GM12878 (cell line): ENCODE results near the gene CRYAB. TPM values are rescaled to one million over a fixed set of nuclear protein-coding genes. Genes with fewer than 3 reads are reported as not detected.

ENCODE experiments used
- ATAC-seq: fragments of 200-7000 bp; cut with Tn5 transposase; 3 replicates; pipeline ENCODE4 v1.9.1; 2020; ENCODE audit warnings: mild to moderate bottlenecking, moderate library complexity
- BruUV-seq: library from RNA; stranded (reverse); fragments of 400-500 nt; replicated peaks from 2 replicates; lab custom pipeline; 2021; lab: Mats Ljungman, UMichigan
- CTCF ChIA-PET: fragments of 300-600 bp; sonication (Branson Sonifier 250); formaldehyde crosslinking; extraction: SDS; loops from one replicate; lab custom pipeline; 2021; ENCODE audit warnings: inconsistent platforms; lab: Yijun Ruan, JAX
- POLR2A ChIA-PET: fragments of 350-600 bp; formaldehyde crosslinking; extraction: SDS; loops from one replicate; lab custom pipeline; 2021; ENCODE audit warnings: inconsistent platforms; lab: Charles Lee
- RAD21 ChIA-PET: fragments of 300-600 bp; sonication (Branson Sonifier 250); formaldehyde crosslinking; loops from one replicate; lab custom pipeline; 2023; ENCODE audit warnings: antibody characterized with exemption; ENCODE audit not compliant: unreplicated experiment; lab: Charles Lee
- SMC1A ChIA-PET: fragments of 300-600 bp; sonication (Branson Sonifier 250); formaldehyde crosslinking; loops from one replicate; lab custom pipeline; 2023; ENCODE audit not compliant: unreplicated experiment, uncharacterized antibody; lab: Charles Lee
- DNase-seq: peaks from one replicate; pipeline ENCODE4 v3.0.0-alpha.2; 2011; ENCODE audit warnings: low read depth, low spot score
- FAIRE-seq: peaks from 3 replicates; lab custom pipeline; 2011; peaks lifted over from hg19 to GRCh38; lab: Jason Lieb, UNC
- H2AFZ ChIP-seq: 2 replicates; pipeline ENCODE4 v1.6.0; 2011; ENCODE audit warnings: low read depth, low read length, control low read depth; ENCODE audit not compliant: control insufficient read depth
- H3K27ac ChIP-seq: 2 replicates; pipeline ENCODE4 v1.5.1; 2011; ENCODE audit warnings: control low read depth; ENCODE audit not compliant: control insufficient read depth, insufficient read depth
- H3K27me3 ChIP-seq, 2 experiments: replicated peaks in 1 of 2; 2 replicates each; pipeline versions ENCODE4 v1.6.0 to v1.6.1; 2011; ENCODE audit warnings: low read length in 1 of 2; ENCODE audit not compliant: control insufficient read depth in 2 of 2, insufficient read depth in 2 of 2
- H3K36me3 ChIP-seq, 2 experiments: 2 replicates each; pipeline ENCODE4 v1.5.1; 2011; ENCODE audit warnings: low read length in 1 of 2; ENCODE audit not compliant: control insufficient read depth in 2 of 2, insufficient read depth in 2 of 2
- H3K4me1 ChIP-seq: 2 replicates; pipeline ENCODE4 v1.6.1; 2011; ENCODE audit warnings: mild to moderate bottlenecking, low read length, moderate library complexity, mixed read lengths; ENCODE audit not compliant: control insufficient read depth, insufficient read depth
- H3K4me2 ChIP-seq: 2 replicates; pipeline ENCODE4 v1.6.0; 2011; ENCODE audit warnings: control low read depth; ENCODE audit not compliant: control insufficient read depth, insufficient read depth
- H3K4me3 ChIP-seq: fragments of 200-600 bp; sonication (generic); 2 replicates; pipeline ENCODE4 v1.5.1; 2016
- H3K79me2 ChIP-seq: 2 replicates; pipeline ENCODE4 v1.6.0; 2011; ENCODE audit warnings: low read length; ENCODE audit not compliant: control insufficient read depth, insufficient read depth
- H3K9ac ChIP-seq: 2 replicates; pipeline ENCODE4 v1.8.0; 2011; ENCODE audit warnings: low read length, control low read depth, mixed read lengths; ENCODE audit not compliant: control insufficient read depth, insufficient read depth
- H3K9me3 ChIP-seq: replicated peaks from 3 replicates; pipeline ENCODE4 v1.5.1; 2011; ENCODE audit warnings: mild to moderate bottlenecking, low read length; ENCODE audit not compliant: control insufficient read depth, insufficient read depth
- H4K20me1 ChIP-seq: 2 replicates; pipeline ENCODE4 v1.6.0; 2011; ENCODE audit not compliant: control insufficient read depth, insufficient read depth
- CEBPB ChIP-seq, 2 experiments: fragments of 150-350 bp in 1 of 2; IDR thresholded peaks; 2 replicates each; pipeline ENCODE4 v1.6.1; 2012 to 2014; ENCODE audit warnings: low read depth in 2 of 2, low read length in 2 of 2, borderline replicate concordance in 1 of 2, inconsistent platforms in 1 of 2
- FOS ChIP-seq: IDR thresholded peaks from 3 replicates; pipeline ENCODE4 v1.6.1; 2011; ENCODE audit warnings: borderline replicate concordance; ENCODE audit not compliant: insufficient read length; ENCODE audit errors: extremely low read depth
- NR2F1 ChIP-seq: fragments of 450-650 bp; conservative IDR thresholded peaks from 2 replicates; pipeline ENCODE4 v1.6.1; 2017; ENCODE audit warnings: mild to moderate bottlenecking
- NRF1 ChIP-seq: conservative IDR thresholded peaks from 2 replicates; pipeline ENCODE4 v1.6.1; 2011; ENCODE audit warnings: mild to moderate bottlenecking, low read depth, low read length, improper control_type of control experiment
- SIN3A ChIP-seq: IDR thresholded peaks from 2 replicates; pipeline ENCODE4 v1.6.1; 2012; ENCODE audit warnings: low read depth, low read length, improper control_type of control experiment
- SMAD1 ChIP-seq: fragments of 450-650 bp; IDR thresholded peaks from 2 replicates; pipeline ENCODE4 v1.6.1; 2018; ENCODE audit warnings: mild to moderate bottlenecking, low read depth; ENCODE audit not compliant: partially characterized antibody
- SMARCA5 ChIP-seq: fragments of 450-650 bp; IDR thresholded peaks from 2 replicates; pipeline ENCODE4 v1.6.1; 2017; ENCODE audit warnings: mild to moderate bottlenecking
- SPI1 ChIP-seq: IDR thresholded peaks from 2 replicates; pipeline ENCODE4 v1.6.1; 2011; ENCODE audit warnings: low read depth, mild to moderate bottlenecking, low read length, moderate library complexity, borderline replicate concordance; ENCODE audit not compliant: insufficient read depth
- TARDBP ChIP-seq: IDR thresholded peaks from 2 replicates; pipeline ENCODE4 v1.6.1; 2016; ENCODE audit warnings: borderline replicate concordance
- TCF12 ChIP-seq: IDR thresholded peaks from 2 replicates; pipeline ENCODE4 v1.6.1; 2011; ENCODE audit warnings: low read depth, mild to moderate bottlenecking, low read length
- TCF7 ChIP-seq: IDR thresholded peaks from 2 replicates; pipeline ENCODE4 v1.6.1; 2014; ENCODE audit warnings: antibody characterized with exemption, borderline replicate concordance
- YBX1 ChIP-seq: fragments of 450-650 bp; IDR thresholded peaks from 2 replicates; pipeline ENCODE4 v1.6.1; 2016; ENCODE audit warnings: antibody characterized with exemption
- WGBS: methylation state at CpG from one replicate; pipeline ENCODE4 v1.1.6; 2016; ENCODE audit warnings: low lambda C conversion rate; ENCODE audit not compliant: insufficient replicate concordance, insufficient coverage; ENCODE audit errors: missing lambda C conversion rate; 5-methylcytosine and 5-hydroxymethylcytosine counted together
- in situ Hi-C: fragments of 300-500 bp; cut with MboI; formaldehyde crosslinking; loops from 9 replicates; pipeline ENCODE4 v1.14.3; 2018; ENCODE audit warnings: mixed read lengths
- intact Hi-C: fragments of 100-400 bp; cut with micrococcal nuclease; formaldehyde crosslinking; loops from one replicate; pipeline ENCODE4 v1.14.2; 2022; ENCODE audit not compliant: unreplicated experiment
- polyA plus RNA-seq, 11 experiments: library from polyadenylated mRNA; depleted of rRNA in 4 of 11; unstranded in 6 of 11; stranded (reverse) in 5 of 11; fragments of >200 nt; fragmentation: Nextera tagmentation in 4 of 11; fragmentation: Illumina TruSeq in 1 of 11; extraction: Ambion mirVana in 4 of 11; extraction: Trizol in 1 of 11; gene quantifications; 1 replicate in 1 of 11; 2 replicates in 10 of 11; pipeline versions ENCODE4 v1.2.1 to v1.2.3, GENCODE V29; 2011 to 2016; ENCODE audit warnings: inconsistent platforms in 2 of 11, missing spikeins in 2 of 11, low read depth in 1 of 11
- total RNA-seq, 4 experiments: library from RNA; depleted of rRNA in 3 of 4; stranded (reverse); fragments of >200 nt in 3 of 4; fragmentation: Illumina TruSeq in 1 of 4; extraction: Trizol in 1 of 4; gene quantifications; 2 replicates each; pipeline versions ENCODE4 v1.2.1 to v1.2.3, GENCODE V29; 2013 to 2021
- TF ChIP-seq, protein P1 (sequence below): fragments of 450-650 bp; formaldehyde crosslinking; IDR thresholded peaks from 2 replicates; pipeline ENCODE4 v1.4.0; 2022; ENCODE audit warnings: mild to moderate bottlenecking, moderate library complexity
- TF ChIP-seq, protein P2 (sequence below): IDR thresholded peaks from 2 replicates; pipeline ENCODE4 v1.6.1; 2012; ENCODE audit warnings: low read depth, low read length, improper control_type of control experiment
- TF ChIP-seq, protein P3 (sequence below): IDR thresholded peaks from 2 replicates; pipeline ENCODE4 v1.6.1; 2012; ENCODE audit warnings: improper control_type of control experiment, low read depth, low read length; ENCODE audit not compliant: insufficient replicate concordance

Gene CRYAB
- total and polyA plus RNA-seq, 10 of the 15 experiments (the other 5 are each of a cell fraction or from before 2014, with no cell fraction given): 0.72 to 1.0 TPM; not detected in 8

DNA sequence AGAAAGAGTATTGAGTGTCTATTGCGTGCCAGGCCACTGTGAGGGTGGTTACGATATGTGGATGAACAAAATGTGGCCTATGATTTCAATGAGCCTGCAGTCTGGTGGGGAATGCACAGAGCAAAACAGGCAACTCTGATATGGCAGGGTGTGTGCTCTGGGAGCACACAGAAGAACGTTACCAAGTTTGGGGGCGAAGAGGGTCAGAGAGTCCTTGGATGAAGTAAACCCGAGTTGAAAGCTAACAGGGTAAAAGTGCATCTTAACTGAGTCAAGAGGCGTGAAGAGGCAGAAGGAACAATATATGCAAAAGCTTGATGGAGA lies 32.0 kb downstream of the CRYAB start:
- SMC1A ChIA-PET: interaction anchor here (1.0 to 1.1 kb wide), 4 partner anchors 8 to 403 kb away, joined by 3 to 6 read pairs (median 4); partner anchors contain the start of gene ALG9
- Histone ChIP-seq H4K20me1 (no peaks in the 10 kb centered on the region), H3K79me2 (peaks cover 12% of the 10 kb centered on the region), H3K9ac (peak overlapping the region; percentile 76), H3K9me3 (no peaks in the 10 kb centered on the region), H3K27ac (peak overlapping the region; percentile 85), H3K27me3 (no peaks in the 10 kb centered on the region), H3K4me2 (peak overlapping the region; percentile 78), H3K4me3 (peak overlapping the region; percentile 94), H3K4me1 (no peaks in the 10 kb centered on the region), H2AFZ (peak overlapping the region; percentile 97), H3K36me3 (no peaks in the 10 kb centered on the region; a peak in 1 of 4 replicates)
- TSS peak; percentile 95 for BruUV-seq
- FAIRE-seq (no peak), ATAC-seq (peak; percentile 19), DNase-seq (no peak)
- 45% methylated on average over 6 of the region's 6 CpGs for WGBS
- RAD21 ChIA-PET: interaction anchor here (1.3 to 1.5 kb wide), 2 partner anchors 9 to 401 kb away, joined by 3 to 10 read pairs; partner anchors contain the start of gene ALG9
- CTCF ChIA-PET: interaction anchor here (1.1 to 4.2 kb wide), 2 partner anchors 9 to 14 kb away, joined by 3 to 21 read pairs; partner anchors contain the start of gene ALG9
- POLR2A ChIA-PET: interaction anchor here (1.4 kb wide), 1 partner anchor 8 kb away, joined by 12 read pairs; the partner anchor contains the start of gene ALG9
- in situ Hi-C loops (loop anchor here (5.0 kb wide), 1 partner anchor 208 kb away; the partner anchor contains the start of genes SDHD and TIMM8B), intact Hi-C loops (loop anchor here (2.0 to 10.0 kb wide), 4 partner anchors 47 to 345 kb away; partner anchors contain the start of genes PTS, SDHD and TIMM8B)
- TF ChIP-seq YBX1 (0 out of 2 replicates have a peak, but pooled peaks have one; percentile 30), SPI1 (no peak), SMARCA5 (0 out of 2 replicates have a peak, but pooled peaks have one; percentile 17), NR2F1 (no peak), NRF1 (no peak), SIN3A (no peak), SMAD1 (no peak), TCF7 (no peak), FOS (no peak), TARDBP (no peak), TCF12 (no peak), CEBPB (IDR thresholded peaks at IDR 0.05; ENCODE audit: borderline replicate concordance in 1 of 2, low read depth in 2 of 2, low read length in 2 of 2) (no peak)
- TF ChIP-seq, protein P1, sequence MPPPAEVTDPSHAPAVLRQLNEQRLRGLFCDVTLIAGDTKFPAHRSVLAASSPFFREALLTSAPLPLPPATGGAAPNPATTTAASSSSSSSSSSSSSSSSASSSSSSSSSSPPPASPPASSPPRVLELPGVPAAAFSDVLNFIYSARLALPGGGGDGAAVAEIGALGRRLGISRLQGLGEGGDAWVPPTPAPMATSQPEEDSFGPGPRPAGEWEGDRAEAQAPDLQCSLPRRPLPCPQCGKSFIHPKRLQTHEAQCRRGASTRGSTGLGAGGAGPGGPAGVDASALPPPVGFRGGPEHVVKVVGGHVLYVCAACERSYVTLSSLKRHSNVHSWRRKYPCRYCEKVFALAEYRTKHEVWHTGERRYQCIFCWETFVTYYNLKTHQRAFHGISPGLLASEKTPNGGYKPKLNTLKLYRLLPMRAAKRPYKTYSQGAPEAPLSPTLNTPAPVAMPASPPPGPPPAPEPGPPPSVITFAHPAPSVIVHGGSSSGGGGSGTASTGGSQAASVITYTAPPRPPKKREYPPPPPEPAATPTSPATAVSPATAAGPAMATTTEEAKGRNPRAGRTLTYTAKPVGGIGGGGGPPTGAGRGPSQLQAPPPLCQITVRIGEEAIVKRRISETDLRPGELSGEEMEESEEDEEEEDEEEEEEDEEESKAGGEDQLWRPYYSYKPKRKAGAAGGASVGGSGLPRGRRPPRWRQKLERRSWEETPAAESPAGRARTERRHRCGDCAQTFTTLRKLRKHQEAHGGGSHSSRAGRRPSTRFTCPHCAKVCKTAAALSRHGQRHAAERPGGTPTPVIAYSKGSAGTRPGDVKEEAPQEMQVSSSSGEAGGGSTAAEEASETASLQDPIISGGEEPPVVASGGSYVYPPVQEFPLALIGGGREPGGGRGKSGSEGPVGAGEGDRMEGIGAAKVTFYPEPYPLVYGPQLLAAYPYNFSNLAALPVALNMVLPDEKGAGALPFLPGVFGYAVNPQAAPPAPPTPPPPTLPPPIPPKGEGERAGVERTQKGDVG (CRISPR knock-in tag): no peak
- TF ChIP-seq, protein P2, sequence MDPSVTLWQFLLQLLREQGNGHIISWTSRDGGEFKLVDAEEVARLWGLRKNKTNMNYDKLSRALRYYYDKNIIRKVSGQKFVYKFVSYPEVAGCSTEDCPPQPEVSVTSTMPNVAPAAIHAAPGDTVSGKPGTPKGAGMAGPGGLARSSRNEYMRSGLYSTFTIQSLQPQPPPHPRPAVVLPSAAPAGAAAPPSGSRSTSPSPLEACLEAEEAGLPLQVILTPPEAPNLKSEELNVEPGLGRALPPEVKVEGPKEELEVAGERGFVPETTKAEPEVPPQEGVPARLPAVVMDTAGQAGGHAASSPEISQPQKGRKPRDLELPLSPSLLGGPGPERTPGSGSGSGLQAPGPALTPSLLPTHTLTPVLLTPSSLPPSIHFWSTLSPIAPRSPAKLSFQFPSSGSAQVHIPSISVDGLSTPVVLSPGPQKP: no peak
- TF ChIP-seq, protein P3, sequence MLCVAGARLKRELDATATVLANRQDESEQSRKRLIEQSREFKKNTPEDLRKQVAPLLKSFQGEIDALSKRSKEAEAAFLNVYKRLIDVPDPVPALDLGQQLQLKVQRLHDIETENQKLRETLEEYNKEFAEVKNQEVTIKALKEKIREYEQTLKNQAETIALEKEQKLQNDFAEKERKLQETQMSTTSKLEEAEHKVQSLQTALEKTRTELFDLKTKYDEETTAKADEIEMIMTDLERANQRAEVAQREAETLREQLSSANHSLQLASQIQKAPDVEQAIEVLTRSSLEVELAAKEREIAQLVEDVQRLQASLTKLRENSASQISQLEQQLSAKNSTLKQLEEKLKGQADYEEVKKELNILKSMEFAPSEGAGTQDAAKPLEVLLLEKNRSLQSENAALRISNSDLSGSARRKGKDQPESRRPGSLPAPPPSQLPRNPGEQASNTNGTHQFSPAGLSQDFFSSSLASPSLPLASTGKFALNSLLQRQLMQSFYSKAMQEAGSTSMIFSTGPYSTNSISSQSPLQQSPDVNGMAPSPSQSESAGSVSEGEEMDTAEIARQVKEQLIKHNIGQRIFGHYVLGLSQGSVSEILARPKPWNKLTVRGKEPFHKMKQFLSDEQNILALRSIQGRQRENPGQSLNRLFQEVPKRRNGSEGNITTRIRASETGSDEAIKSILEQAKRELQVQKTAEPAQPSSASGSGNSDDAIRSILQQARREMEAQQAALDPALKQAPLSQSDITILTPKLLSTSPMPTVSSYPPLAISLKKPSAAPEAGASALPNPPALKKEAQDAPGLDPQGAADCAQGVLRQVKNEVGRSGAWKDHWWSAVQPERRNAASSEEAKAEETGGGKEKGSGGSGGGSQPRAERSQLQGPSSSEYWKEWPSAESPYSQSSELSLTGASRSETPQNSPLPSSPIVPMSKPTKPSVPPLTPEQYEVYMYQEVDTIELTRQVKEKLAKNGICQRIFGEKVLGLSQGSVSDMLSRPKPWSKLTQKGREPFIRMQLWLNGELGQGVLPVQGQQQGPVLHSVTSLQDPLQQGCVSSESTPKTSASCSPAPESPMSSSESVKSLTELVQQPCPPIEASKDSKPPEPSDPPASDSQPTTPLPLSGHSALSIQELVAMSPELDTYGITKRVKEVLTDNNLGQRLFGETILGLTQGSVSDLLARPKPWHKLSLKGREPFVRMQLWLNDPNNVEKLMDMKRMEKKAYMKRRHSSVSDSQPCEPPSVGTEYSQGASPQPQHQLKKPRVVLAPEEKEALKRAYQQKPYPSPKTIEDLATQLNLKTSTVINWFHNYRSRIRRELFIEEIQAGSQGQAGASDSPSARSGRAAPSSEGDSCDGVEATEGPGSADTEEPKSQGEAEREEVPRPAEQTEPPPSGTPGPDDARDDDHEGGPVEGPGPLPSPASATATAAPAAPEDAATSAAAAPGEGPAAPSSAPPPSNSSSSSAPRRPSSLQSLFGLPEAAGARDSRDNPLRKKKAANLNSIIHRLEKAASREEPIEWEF: no peak
